Hematopoietic multipotent progenitor cell treated with erythropoietin and hydrocortisone succinate and interleukin-3 and kit ligand, for 6 days (in vitro differentiated cells): ENCODE measurements around the gene UCP1.

Experiments used
- DNase-seq: peaks from one replicate; pipeline ENCODE4 v3.0.0-alpha.2; 2015

The UCP1 gene

GRCh38 chr4:140568507-140569306 is at the start of gene UCP1:
Gene UCP1, minus strand, starts transcription at chr4:140568961. Its CDS starts 232 bp downstream, at chr4:140568729.
- DNase-seq = peak; percentile 15

GRCh38 chr4:140617499-140618248 is 48.9 kb upstream of the UCP1 start:
- peak; percentile 17 for DNase-seq

- no peak for DNase-seq
Observed at GRCh38 chr4:140615451-140615850, 46.7 kb upstream of the UCP1 start.

- DNase-seq = peak; percentile 12
Observed at GRCh38 chr4:140612357-140612756, 43.6 kb upstream of the UCP1 start.

GRCh38 chr4:140611854-140612253 is 43.1 kb upstream of the UCP1 start:
- DNase-seq = no peak

GRCh38 chr4:140609548-140610425 is 41.0 kb upstream of the UCP1 start:
- DNase-seq = peak; percentile 73

GRCh38 chr4:140607852-140608251 is 39.1 kb upstream of the UCP1 start:
- DNase-seq = no peak

GRCh38 chr4:140604544-140604943 is 35.8 kb upstream of the UCP1 start:
- DNase-seq = no peak

- DNase-seq = no peak
Observed at GRCh38 chr4:140603286-140603685, 34.5 kb upstream of the UCP1 start.

GRCh38 chr4:140602714-140603113 is 34.0 kb upstream of the UCP1 start:
- DNase-seq = no peak

- no peak for DNase-seq
Observed at GRCh38 chr4:140600408-140600807, 31.6 kb upstream of the UCP1 start.

GRCh38 chr4:140595065-140595464 is 26.3 kb upstream of the UCP1 start:
- peak; percentile 14 for DNase-seq

GRCh38 chr4:140584439-140584838 is 15.7 kb upstream of the UCP1 start:
- DNase-seq = no peak

GRCh38 chr4:140581078-140581477 is 12.3 kb upstream of the UCP1 start:
- DNase-seq = no peak

GRCh38 chr4:140579278-140579677 is 10.5 kb upstream of the UCP1 start:
- DNase-seq = no peak

GRCh38 chr4:140575489-140575888 is 6.7 kb upstream of the UCP1 start:
- DNase-seq = no peak

GRCh38 chr4:140571620-140572019 is 2.9 kb upstream of the UCP1 start:
- no peak for DNase-seq

- no peak for DNase-seq
Observed at GRCh38 chr4:140569307-140569638, 512 bp upstream of the UCP1 start.

GRCh38 chr4:140559696-140560095 is 9.1 kb downstream of the UCP1 start:
- no peak for DNase-seq

GRCh38 chr4:140557831-140558435 is 10.8 kb downstream of the UCP1 start:
- DNase-seq = no peak

GRCh38 chr4:140556372-140557085 is 12.2 kb downstream of the UCP1 start:
- no peak for DNase-seq

- no peak for DNase-seq
Observed at GRCh38 chr4:140533951-140534480, 34.7 kb downstream of the UCP1 start.
